Fibroblast of mammary gland (primary cell): ENCODE results near the gene PEX26.
"Not testable (repeated sequence)": the region's sequence is repeated elsewhere in the genome, so short reads cannot be mapped to it uniquely, and the experiment has no call there.

Experiments
- DNase-seq: peaks from one replicate; pipeline ENCODE4 v3.0.0-alpha.2; 2010; ENCODE audit warnings: low read depth
- H3K4me3 ChIP-seq: 2 replicates; pipeline ENCODE4 v1.5.1; 2011; ENCODE audit warnings: low read depth, mild to moderate bottlenecking, low read length, moderate library complexity; ENCODE audit not compliant: control insufficient read depth
- TF ChIP-seq, protein P1 (sequence below): conservative IDR thresholded peaks from 2 replicates; pipeline ENCODE4 v1.5.1; 2011; ENCODE audit warnings: low read depth, low read length, inconsistent platforms; ENCODE audit not compliant: control insufficient read depth, insufficient read depth

Gene PEX26

GRCh38 chr22:18062421-18062820, 15.4 kb upstream of the PEX26 start:
- no peak overlapping the region for H3K4me3 ChIP-seq
- no peak for DNase-seq
- TF ChIP-seq, protein P1, sequence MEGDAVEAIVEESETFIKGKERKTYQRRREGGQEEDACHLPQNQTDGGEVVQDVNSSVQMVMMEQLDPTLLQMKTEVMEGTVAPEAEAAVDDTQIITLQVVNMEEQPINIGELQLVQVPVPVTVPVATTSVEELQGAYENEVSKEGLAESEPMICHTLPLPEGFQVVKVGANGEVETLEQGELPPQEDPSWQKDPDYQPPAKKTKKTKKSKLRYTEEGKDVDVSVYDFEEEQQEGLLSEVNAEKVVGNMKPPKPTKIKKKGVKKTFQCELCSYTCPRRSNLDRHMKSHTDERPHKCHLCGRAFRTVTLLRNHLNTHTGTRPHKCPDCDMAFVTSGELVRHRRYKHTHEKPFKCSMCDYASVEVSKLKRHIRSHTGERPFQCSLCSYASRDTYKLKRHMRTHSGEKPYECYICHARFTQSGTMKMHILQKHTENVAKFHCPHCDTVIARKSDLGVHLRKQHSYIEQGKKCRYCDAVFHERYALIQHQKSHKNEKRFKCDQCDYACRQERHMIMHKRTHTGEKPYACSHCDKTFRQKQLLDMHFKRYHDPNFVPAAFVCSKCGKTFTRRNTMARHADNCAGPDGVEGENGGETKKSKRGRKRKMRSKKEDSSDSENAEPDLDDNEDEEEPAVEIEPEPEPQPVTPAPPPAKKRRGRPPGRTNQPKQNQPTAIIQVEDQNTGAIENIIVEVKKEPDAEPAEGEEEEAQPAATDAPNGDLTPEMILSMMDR, result no peak

DNA sequence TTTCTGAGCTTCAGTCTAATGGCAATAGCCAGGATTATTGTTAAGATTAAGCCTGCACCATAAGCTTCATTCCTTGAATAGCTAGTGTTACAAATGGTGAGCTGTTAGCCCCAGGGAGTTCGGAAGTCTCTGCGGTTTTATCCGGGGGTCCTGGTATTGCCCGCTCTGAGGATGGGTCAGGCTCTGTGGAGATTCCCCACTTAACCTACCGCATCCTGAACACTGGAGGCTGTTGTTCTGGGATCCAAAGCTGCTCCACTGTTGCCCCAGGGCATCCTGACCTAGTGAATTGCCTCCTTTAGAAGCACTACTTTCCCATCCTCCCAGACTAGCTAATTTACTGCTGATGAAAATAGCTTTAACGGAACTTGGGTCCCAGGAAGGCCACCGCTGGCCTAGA, 14.5 kb upstream of the PEX26 start:
- TF ChIP-seq, protein P1, result no peak
- H3K4me3 ChIP-seq, result no peak overlapping the region
- no peak for DNase-seq

- DNase-seq, H3K4me3 ChIP-seq: not testable (repeated sequence)
Measured at GRCh38 chr22:18063715-18064114, 14.1 kb upstream of the PEX26 start.

DNA sequence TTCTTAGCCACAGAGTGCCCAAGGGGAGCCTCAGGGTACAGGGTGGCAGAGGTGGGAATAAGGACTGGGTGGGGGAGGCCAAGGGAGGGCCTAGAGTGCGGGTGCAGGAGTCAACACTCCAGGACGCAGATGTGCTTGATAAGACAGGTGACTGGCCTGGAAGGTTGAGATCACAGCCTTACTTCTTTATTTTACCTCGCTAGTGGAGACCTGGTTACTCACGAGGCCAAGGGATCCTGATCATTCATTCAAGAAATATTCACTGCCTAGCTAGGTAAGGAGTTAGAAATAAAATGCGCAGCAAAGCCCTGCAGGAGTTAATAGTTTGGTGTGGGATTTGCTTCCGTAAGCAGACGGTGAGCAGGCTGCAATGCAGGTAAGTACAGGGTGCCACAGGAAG, 13.2 kb upstream of the PEX26 start:
- no peak overlapping the region for H3K4me3 ChIP-seq
- no peak for DNase-seq
- TF ChIP-seq, protein P1, result no peak

GRCh38 chr22:18065256-18065655, 12.5 kb upstream of the PEX26 start:
- no peak for DNase-seq
- TF ChIP-seq, protein P1, result no peak
- H3K4me3 ChIP-seq, result no peak overlapping the region

DNA sequence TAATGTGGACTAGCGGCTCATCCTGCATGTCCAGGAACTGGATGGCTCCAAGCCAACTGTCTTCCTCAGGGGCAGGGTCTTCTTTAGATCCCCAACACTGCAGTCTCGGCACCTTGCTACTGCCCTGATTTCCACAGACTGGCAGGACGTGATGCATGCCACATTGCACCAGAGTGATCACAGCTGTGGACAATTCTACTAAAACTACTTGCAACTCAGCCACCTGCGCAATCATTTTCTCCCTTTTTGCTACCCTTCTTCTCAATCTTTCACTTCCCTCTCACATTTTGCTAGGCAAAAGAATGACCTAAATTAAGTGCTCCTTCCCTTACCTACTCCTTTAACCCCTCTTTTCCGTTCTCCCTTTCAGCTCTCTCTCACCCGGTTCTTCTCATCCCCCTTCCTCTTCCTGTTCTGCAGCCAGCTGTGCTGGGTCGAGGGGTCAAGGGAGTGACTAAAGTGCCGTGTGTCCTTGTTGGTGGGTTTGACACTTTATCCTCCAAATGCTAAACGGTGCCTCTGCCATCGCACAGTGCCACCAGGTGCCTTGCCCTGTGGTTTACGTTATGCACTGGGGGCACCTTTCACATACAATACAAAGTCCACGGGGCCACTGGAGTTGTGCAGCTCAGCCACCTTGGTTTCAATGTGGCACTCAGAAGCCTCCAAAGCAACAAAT, 11.5 kb upstream of the PEX26 start:
- TF ChIP-seq, protein P1, result no peak
- H3K4me3 ChIP-seq, result no peak overlapping the region
- no peak for DNase-seq

DNA sequence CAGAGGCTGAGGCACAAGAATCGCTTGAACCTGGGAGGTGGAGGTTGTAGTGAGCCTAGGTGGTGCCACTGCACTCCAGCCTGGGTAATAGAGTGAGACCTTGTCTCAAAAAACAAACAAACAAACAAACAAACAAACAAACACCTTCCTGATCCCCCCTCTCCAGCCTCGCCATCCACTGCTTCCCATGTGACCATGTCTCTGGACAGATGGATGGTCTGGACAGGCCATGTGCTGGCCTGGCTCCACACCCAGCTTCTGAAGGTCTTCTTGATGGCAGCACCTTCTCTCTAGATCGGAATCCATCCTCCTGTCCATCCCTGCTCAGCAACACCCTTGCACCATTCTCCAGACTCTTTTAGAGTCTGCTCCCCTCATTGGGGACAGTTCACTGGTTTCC, 10.7 kb upstream of the PEX26 start:
- H3K4me3 ChIP-seq, result no peak overlapping the region
- DNase-seq, result no peak
- TF ChIP-seq, protein P1, result no peak
